Measurements from ENCODE around the gene BLTP2. TPM values are rescaled to one million over a fixed set of nuclear protein-coding genes. Genes with fewer than 3 reads are reported as not detected.

Gene BLTP2
- total and polyA plus RNA-seq, 2 of the 13 experiments (the other 11 are each of a cell fraction or from before 2014, with no cell fraction given), result 66.7 to 80.9 TPM

DNA sequence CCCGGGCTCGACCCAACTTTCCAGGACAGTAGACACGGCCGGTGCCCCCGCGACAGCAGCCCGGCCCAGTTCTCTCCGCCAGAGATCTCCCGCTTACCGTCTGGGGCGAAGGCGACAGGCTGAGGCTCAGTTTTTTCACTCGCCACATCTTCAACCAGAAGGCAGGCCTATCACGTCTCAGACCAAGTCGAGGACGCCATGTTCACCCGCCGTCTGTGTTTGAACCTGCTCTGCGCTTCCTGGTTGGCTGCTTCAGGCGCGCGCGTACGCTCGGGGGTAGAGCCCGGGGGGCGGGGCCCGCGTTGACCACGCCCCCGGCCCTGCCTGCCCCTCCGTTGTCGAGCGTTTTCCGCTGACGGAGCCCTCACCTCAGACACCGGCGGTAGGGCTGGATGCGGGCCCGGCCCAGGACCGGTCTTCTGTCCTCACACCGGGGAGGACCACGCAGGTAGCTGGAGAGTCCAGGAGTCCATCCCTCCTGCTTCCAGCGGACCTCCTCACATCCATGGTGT lies 46.1 kb downstream of the BLTP2 start, which contains the start of gene SPAG5:
Gene SPAG5 (minus strand): TSS at position 227 of the 512 bp plus-strand sequence. CDS start 79 bp downstream, at position 148.
- H3K9ac ChIP-seq (ENCODE audit: insufficient read depth, low read depth, low read length), result peak within 1 kb of the TSS; percentile 88
- peak within 1 kb of the TSS; percentile 80 for H3K27ac ChIP-seq (ENCODE audit: extremely low read length, insufficient read depth, low read length)
- peak within 1 kb of the TSS; percentile 98 for H3K4me2 ChIP-seq (ENCODE audit: low read depth, low read length)
- DNase-seq (ENCODE audit: low spot score), result peak; percentile 89
- 0% methylated on average over 6 of the region's 44 CpGs for WGBS (ENCODE audit: low lambda C conversion rate)
- FAIRE-seq, result peak; percentile 39
- no peaks in the 10 kb centered on the region; a peak in 1 of 5 replicates for H3K27me3 ChIP-seq (ENCODE audit: control insufficient read depth in 1 of 2, insufficient read depth in 2 of 2, low read length in 2 of 2)
- H4K20me1 ChIP-seq (ENCODE audit: insufficient read depth, low read length), result no peaks in the 10 kb centered on the region
- peak; percentile 90 for ATAC-seq
- no peaks in the 10 kb centered on the region for H3K36me3 ChIP-seq (replicated peaks in 1 of 2; ENCODE audit: control insufficient read depth in 1 of 2, insufficient read depth in 2 of 2, low read length in 2 of 2)
- intact Hi-C loops (cut with micrococcal nuclease; ENCODE audit: unreplicated experiment), result loop anchor here (1.0 kb wide), 1 partner anchor 23 kb away; the partner anchor contains the start of gene ALDOC
- no TSS peak for BruUV-seq (replicated peaks)
- H3K4me3 ChIP-seq (replicated peaks in 1 of 3; ENCODE audit: insufficient read depth in 1 of 3, low read depth in 2 of 3, low read length in 3 of 3), result peak within 1 kb of the TSS; percentile 87 to 95 (median 95)
- ChIA-PET POLR2A (interaction anchor here (1.0 to 1.4 kb wide), 7 partner anchors 12 to 241 kb away, joined by 3 to 7 read pairs (median 5); partner anchors contain the start of genes ALDOC, BLTP2, POLDIP2 and SDF2), CTCF (ENCODE audit: low intra/inter-chr PET ratio, low total read pairs) (no interaction called here)
- peaks cover 14% of the 10 kb centered on the region for H3K79me2 ChIP-seq (ENCODE audit: insufficient read depth, low read length)
- H3K9me3 ChIP-seq (ENCODE audit: low read length), result no peaks in the 10 kb centered on the region
- H2AFZ ChIP-seq (ENCODE audit: low read length), result peak within 1 kb of the TSS; percentile 78
- in situ Hi-C loops (cut with HindIII; ENCODE audit: extremely low pct_ligation_motif_present, low pct_unique_long_range_greater_than_20kb), result no loop called here
- H3K4me1 ChIP-seq (ENCODE audit: insufficient read depth, low read length), result peaks cover 17% of the 10 kb centered on the region
- TF ChIP-seq, protein P1, sequence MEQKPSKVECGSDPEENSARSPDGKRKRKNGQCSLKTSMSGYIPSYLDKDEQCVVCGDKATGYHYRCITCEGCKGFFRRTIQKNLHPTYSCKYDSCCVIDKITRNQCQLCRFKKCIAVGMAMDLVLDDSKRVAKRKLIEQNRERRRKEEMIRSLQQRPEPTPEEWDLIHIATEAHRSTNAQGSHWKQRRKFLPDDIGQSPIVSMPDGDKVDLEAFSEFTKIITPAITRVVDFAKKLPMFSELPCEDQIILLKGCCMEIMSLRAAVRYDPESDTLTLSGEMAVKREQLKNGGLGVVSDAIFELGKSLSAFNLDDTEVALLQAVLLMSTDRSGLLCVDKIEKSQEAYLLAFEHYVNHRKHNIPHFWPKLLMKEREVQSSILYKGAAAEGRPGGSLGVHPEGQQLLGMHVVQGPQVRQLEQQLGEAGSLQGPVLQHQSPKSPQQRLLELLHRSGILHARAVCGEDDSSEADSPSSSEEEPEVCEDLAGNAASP (CRISPR knock-in tag; IDR thresholded peaks at IDR 0.05; ENCODE audit: borderline replicate concordance), result peak; percentile 21
- peak; percentile 96 for TF ChIP-seq E2F5 (CRISPR knock-in tag; conservative IDR thresholded peaks at IDR 0.05)
- no peak for TF ChIP-seq ZNF407 (CRISPR knock-in tag; IDR thresholded peaks at IDR 0.05; ENCODE audit: not compliant biosample characterization)
- TF ChIP-seq SALL2 (CRISPR knock-in tag; IDR thresholded peaks at IDR 0.05), result peak; percentile 4; the same call in 1 of the 2 replicates
- TF ChIP-seq ZNF3 (CRISPR knock-in tag; IDR thresholded peaks at IDR 0.05), result no peak
- TF ChIP-seq RBFOX2 (IDR thresholded peaks at IDR 0.05; ENCODE audit: low read depth, low read length), result peak; percentile 78
- 0 out of 2 replicates have a peak, but pooled peaks have one; percentile 82 for TF ChIP-seq ZFP82 (CRISPR knock-in tag; IDR thresholded peaks at IDR 0.05; ENCODE audit: borderline replicate concordance)
- peak; percentile 81 for TF ChIP-seq ZMAT3 (CRISPR knock-in tag; conservative IDR thresholded peaks at IDR 0.05)
- no peak for TF ChIP-seq ARID3A (IDR thresholded peaks at IDR 0.05; ENCODE audit: low read depth, low read length)
- TF ChIP-seq SRY (CRISPR knock-in tag; IDR thresholded peaks at IDR 0.05), result 0 out of 2 replicates have a peak, but pooled peaks have one; percentile 37
